Upper lobe of left lung (tissue), 6 donors: Measurements from ENCODE around the gene RANBP3L. TPM values are rescaled to one million over a fixed set of nuclear protein-coding genes. Genes with fewer than 3 reads are reported as not detected.
"Not testable (repeated sequence)": the region's sequence is repeated elsewhere in the genome, so short reads cannot be mapped to it uniquely, and the experiment has no call there.

Experiments
- ATAC-seq, 2 donors: fragments of 200-7000 bp; cut with Tn5 transposase; one replicate each; pipeline ENCODE4 v1.9.1; 2022; ENCODE audit warnings: mild to moderate bottlenecking in 2 of 2, moderate library complexity in 2 of 2; ENCODE audit not compliant: low FRiP score in 2 of 2
- DNase-seq, 2 donors: peaks; one replicate each; pipeline ENCODE4 v3.0.0-alpha.2; 2019 to 2020
- H3K27ac ChIP-seq, 4 donors: fragments of 200-600 bp; sonication (generic); one replicate each; pipeline ENCODE4 v1.5.1; 2016 to 2019
- H3K27me3 ChIP-seq, 4 donors: fragments of 200-600 bp; sonication (generic); one replicate each; pipeline ENCODE4 v1.5.1; 2017 to 2019
- H3K36me3 ChIP-seq, 4 donors: fragments of 200-600 bp; sonication (generic); one replicate each; pipeline ENCODE4 v1.5.1; 2016 to 2019
- H3K4me1 ChIP-seq, 4 donors: fragments of 200-600 bp; sonication (generic); one replicate each; pipeline ENCODE4 v1.5.1; 2018 to 2019
- H3K4me3 ChIP-seq, 4 donors: fragments of 200-600 bp; sonication (generic); one replicate each; pipeline ENCODE4 v1.5.1; 2017 to 2019; ENCODE audit warnings: mild to moderate bottlenecking in 2 of 4, moderate library complexity in 1 of 4
- H3K9me3 ChIP-seq, 4 donors: fragments of 200-600 bp; sonication (generic); one replicate each; pipeline ENCODE4 v1.5.1; 2018 to 2019
- EP300 ChIP-seq, 4 donors: sonication (generic); formaldehyde crosslinking; IDR thresholded peaks; one replicate each; pipeline ENCODE4 v1.5.1; 2017; ENCODE audit warnings: antibody characterized with exemption in 4 of 4, control low read depth in 2 of 4
- POLR2A ChIP-seq, 4 donors: fragments of 450-650 bp; IDR thresholded peaks; one replicate each; pipeline ENCODE4 v1.5.1; 2016 to 2017; ENCODE audit warnings: antibody characterized with exemption in 4 of 4, mild to moderate bottlenecking in 2 of 4
- POLR2AphosphoS5 ChIP-seq, 2 donors: sonication (generic); formaldehyde crosslinking; IDR thresholded peaks; one replicate each; pipeline ENCODE4 v1.5.1; 2017; ENCODE audit warnings: antibody characterized with exemption in 2 of 2
- WGBS, 2 donors: methylation state at CpG; one replicate each; pipeline ENCODE4 v1.1.5; 2017 to 2018; 5-methylcytosine and 5-hydroxymethylcytosine counted together
- total RNA-seq, 6 donors: library from RNA; depleted of rRNA in 4 of 6; stranded (reverse); fragments of >200 nt in 4 of 6; gene quantifications; one replicate each; pipeline versions ENCODE4 v1.1.0 to v1.2.1, GENCODE V29; 2016 to 2021
- TF ChIP-seq, protein P1 (sequence below), 6 experiments: fragments of 450-650 bp in 4 of 6; fragments of 200-600 bp in 2 of 6; sonication (generic) in 2 of 6; IDR thresholded peaks; one replicate each; pipeline ENCODE4 v1.5.1; 2016 to 2019; ENCODE audit warnings: antibody characterized with exemption in 6 of 6
- donor health status: DM: no; HTN: no; CAD: no; lungs with moderate emphysema.
- donor health status: DM: no; HTN: yes; CAD: no; lungs with severe emphysema.

RANBP3L gene
- total RNA-seq, 6 donors from 2014 or later = 1.1 to 4.6 (median 2.8) TPM

- Histone ChIP-seq H3K36me3 (no peaks in the 10 kb centered on the region), H3K4me3 (no peak overlapping the region), H3K4me1 (no peaks in the 10 kb centered on the region), H3K27ac (no peak overlapping the region), H3K27me3 (no peaks in the 10 kb centered on the region), H3K9me3 (no peaks in the 10 kb centered on the region)
- TF ChIP-seq, protein P1, sequence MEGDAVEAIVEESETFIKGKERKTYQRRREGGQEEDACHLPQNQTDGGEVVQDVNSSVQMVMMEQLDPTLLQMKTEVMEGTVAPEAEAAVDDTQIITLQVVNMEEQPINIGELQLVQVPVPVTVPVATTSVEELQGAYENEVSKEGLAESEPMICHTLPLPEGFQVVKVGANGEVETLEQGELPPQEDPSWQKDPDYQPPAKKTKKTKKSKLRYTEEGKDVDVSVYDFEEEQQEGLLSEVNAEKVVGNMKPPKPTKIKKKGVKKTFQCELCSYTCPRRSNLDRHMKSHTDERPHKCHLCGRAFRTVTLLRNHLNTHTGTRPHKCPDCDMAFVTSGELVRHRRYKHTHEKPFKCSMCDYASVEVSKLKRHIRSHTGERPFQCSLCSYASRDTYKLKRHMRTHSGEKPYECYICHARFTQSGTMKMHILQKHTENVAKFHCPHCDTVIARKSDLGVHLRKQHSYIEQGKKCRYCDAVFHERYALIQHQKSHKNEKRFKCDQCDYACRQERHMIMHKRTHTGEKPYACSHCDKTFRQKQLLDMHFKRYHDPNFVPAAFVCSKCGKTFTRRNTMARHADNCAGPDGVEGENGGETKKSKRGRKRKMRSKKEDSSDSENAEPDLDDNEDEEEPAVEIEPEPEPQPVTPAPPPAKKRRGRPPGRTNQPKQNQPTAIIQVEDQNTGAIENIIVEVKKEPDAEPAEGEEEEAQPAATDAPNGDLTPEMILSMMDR (IDR thresholded peaks at IDR 0.05) = no peak
- TF ChIP-seq POLR2AphosphoS5 (IDR thresholded peaks at IDR 0.05) (no peak), POLR2A (IDR thresholded peaks at IDR 0.05) (no peak), EP300 (IDR thresholded peaks at IDR 0.05) (no peak)
- WGBS, 2 donors = 79 to 87% methylated on average over 5 of the region's 5 CpGs
- DNase-seq (peak in 1 of 2 donors; percentile 47), ATAC-seq (no peak)
Observed at GRCh38 chr5:36334315-36334714, 32.6 kb upstream of the RANBP3L start.

GRCh38 chr5:36332720-36333119 lies 31.0 kb upstream of the RANBP3L start:
- H3K36me3 ChIP-seq, ATAC-seq, H3K27ac ChIP-seq, H3K27me3 ChIP-seq, H3K4me3 ChIP-seq, H3K4me1 ChIP-seq, H3K9me3 ChIP-seq: not testable (repeated sequence)
- WGBS, 2 donors = 92 to 97% methylated on average over 12 to 13 of the region's 13 CpGs
- DNase-seq = peak in 1 of 2 donors; percentile 16

DNA sequence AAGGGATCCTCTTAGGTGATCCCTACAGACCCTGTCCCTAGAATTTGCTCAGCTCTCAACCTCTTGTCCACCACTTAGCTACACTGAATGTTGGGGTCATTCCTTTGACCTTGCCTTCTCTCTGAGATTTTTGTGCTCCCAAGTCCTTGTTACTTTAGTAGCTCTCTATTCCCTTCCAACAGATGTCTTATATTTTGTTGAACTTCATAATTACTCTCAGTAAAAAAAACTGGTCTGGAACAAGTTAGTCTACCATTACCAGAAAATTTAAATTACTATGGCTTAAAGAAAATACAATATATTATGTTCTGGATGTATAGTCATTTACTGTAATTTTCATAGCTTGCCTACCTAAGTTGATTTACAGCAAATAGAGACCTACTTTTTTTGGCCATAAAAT lies 23.5 kb upstream of the RANBP3L start:
- H3K36me3 ChIP-seq = no peaks in the 10 kb centered on the region
- peaks cover 0 to 6% (median 0%) of the 10 kb centered on the region in 4 donors for H3K4me1 ChIP-seq
- no peaks in the 10 kb centered on the region for H3K27me3 ChIP-seq
- no peak overlapping the region for H3K4me3 ChIP-seq
- TF ChIP-seq EP300 (IDR thresholded peaks at IDR 0.05) = no peak
- no peak for TF ChIP-seq POLR2A (IDR thresholded peaks at IDR 0.05)
- TF ChIP-seq, protein P1 (IDR thresholded peaks at IDR 0.05) = no peak
- TF ChIP-seq POLR2AphosphoS5 (IDR thresholded peaks at IDR 0.05) = no peak
- ATAC-seq (no peak), DNase-seq (no peak)
- H3K27ac ChIP-seq = no peak overlapping the region
- H3K9me3 ChIP-seq = no peaks in the 10 kb centered on the region

DNA sequence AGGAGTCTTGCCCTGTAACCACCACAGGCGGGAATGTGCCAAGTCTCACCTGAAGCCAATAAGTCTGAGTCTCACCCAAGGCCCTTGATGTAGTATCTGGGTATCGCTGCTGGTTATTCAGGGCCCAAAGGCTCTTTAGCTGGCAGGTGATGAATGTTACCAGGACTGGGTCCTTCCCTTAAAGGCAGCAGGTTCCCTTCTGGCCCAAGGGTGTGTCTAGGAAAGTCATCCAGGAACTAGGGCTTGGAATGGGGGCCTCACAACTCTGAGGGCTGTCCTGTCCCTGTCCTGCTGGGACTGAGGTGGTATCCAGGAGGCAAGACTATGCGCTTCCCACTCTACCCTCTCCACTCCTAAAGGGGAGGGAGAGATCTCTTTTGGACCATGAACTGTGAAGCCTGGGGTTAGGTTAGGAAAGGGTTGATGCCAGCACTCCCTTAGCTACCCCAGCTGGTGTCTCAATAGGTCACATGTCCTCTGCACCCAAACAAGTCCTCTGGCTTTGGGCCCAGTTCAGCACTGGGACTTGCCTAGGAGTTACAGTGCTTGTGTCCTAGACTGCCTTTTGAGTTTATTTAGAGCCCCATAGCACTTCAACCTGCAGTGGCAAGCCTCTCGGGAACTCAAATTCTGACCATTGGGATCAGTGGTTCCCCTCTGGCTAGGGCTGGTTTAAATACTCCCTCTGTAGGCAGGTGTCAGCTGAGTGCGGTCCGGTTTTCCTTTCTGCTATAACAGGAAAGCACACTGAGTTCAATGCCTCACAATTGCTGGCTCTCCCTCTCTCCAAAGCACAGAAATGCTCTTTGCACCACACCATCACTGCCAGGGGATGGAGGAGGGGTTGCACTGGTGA lies 22.5 kb upstream of the RANBP3L start:
- H3K36me3 ChIP-seq = no peaks in the 10 kb centered on the region
- peak in 1 of 2 donors; percentile 45 for DNase-seq
- H3K4me1 ChIP-seq = peaks cover 0 to 6% (median 0%) of the 10 kb centered on the region in 4 donors
- no peak overlapping the region for H3K4me3 ChIP-seq
- no peaks in the 10 kb centered on the region for H3K9me3 ChIP-seq
- WGBS, 2 donors = 86 to 89% methylated on average over 5 to 6 of the region's 6 CpGs
- H3K27ac ChIP-seq = no peak overlapping the region
- H3K27me3 ChIP-seq = no peaks in the 10 kb centered on the region
- TF ChIP-seq, protein P1 (IDR thresholded peaks at IDR 0.05) = no peak
- TF ChIP-seq EP300 (IDR thresholded peaks at IDR 0.05) (no peak), POLR2AphosphoS5 (IDR thresholded peaks at IDR 0.05) (no peak), POLR2A (IDR thresholded peaks at IDR 0.05) (no peak)
- ATAC-seq = peak in 1 of 2 donors; percentile 34

- no peak overlapping the region for H3K27ac ChIP-seq
- no peaks in the 10 kb centered on the region for H3K36me3 ChIP-seq
- H3K4me1 ChIP-seq = no peaks in the 10 kb centered on the region
- no peak for TF ChIP-seq POLR2AphosphoS5 (IDR thresholded peaks at IDR 0.05)
- no peak for TF ChIP-seq POLR2A (IDR thresholded peaks at IDR 0.05)
- TF ChIP-seq EP300 (IDR thresholded peaks at IDR 0.05) = no peak
- TF ChIP-seq, protein P1 (IDR thresholded peaks at IDR 0.05) = no peak
- no peaks in the 10 kb centered on the region for H3K9me3 ChIP-seq
- 63 to 64% methylated on average over 1 of the region's 1 CpG for WGBS, 2 donors
- H3K4me3 ChIP-seq = no peak overlapping the region
- no peaks in the 10 kb centered on the region for H3K27me3 ChIP-seq
- ATAC-seq (no peak), DNase-seq (no peak)
Observed at GRCh38 chr5:36312953-36313672, 11.4 kb upstream of the RANBP3L start.
